GM18870 (cell line): ENCODE measurements around the gene HPS4.
"Not testable (repeated sequence)": the region's sequence is repeated elsewhere in the genome, so short reads cannot be mapped to it uniquely, and the experiment has no call there.

Experiments used
- ATAC-seq: cut with Tn5 transposase; IDR thresholded peaks from one replicate; pipeline ENCODE4 v1.9.1; 2021; ENCODE audit warnings: moderate library complexity; ENCODE audit not compliant: unreplicated experiment

HPS4 gene

GRCh38 chr22:26416670-26417276 is 66.8 kb downstream of the HPS4 start:
- no peak for ATAC-seq

GRCh38 chr22:26416256-26416655 is 67.3 kb downstream of the HPS4 start:
- ATAC-seq = no peak

- no peak for ATAC-seq
Measured at GRCh38 chr22:26414347-26414746, 69.2 kb downstream of the HPS4 start.

GRCh38 chr22:26410386-26410785 is 73.2 kb downstream of the HPS4 start:
- ATAC-seq = no peak

- ATAC-seq = no peak
Measured at GRCh38 chr22:26409719-26410335, 73.8 kb downstream of the HPS4 start.

- ATAC-seq = not testable (repeated sequence)
Measured at GRCh38 chr22:26408562-26409220, 74.9 kb downstream of the HPS4 start.

- ATAC-seq = no peak
Measured at GRCh38 chr22:26406118-26406517, 77.5 kb downstream of the HPS4 start.

- no peak for ATAC-seq
Measured at GRCh38 chr22:26404851-26405421, 78.6 kb downstream of the HPS4 start.

GRCh38 chr22:26401726-26402125 is 81.9 kb downstream of the HPS4 start:
- ATAC-seq = no peak
